G401.6 (cell line): ENCODE data around the gene RRM1.
"Not testable (repeated sequence)": the region's sequence is repeated elsewhere in the genome, so short reads cannot be mapped to it uniquely, and the experiment has no call there.

Experiments used
- FAIRE-seq: peaks from 2 replicates; lab custom pipeline; 2012; peaks lifted over from hg19 to GRCh38; lab: Jason Lieb, UNC

The RRM1 gene

DNA sequence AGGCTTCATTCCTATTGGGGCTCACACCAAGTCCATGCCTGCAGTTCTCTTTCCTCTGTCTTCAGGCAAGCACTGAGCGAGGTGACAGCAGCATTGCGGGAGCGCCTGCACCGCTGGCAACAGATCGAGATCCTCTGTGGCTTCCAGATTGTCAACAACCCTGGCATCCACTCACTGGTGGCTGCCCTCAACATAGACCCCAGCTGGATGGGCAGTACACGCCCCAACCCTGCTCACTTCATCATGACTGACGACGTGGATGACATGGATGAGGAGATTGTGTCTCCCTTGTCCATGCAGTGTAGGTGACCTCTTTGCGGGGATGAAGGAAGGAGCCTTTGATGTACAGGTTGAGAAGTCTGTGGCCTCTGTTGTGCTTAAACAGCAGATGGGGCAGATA is 11.4 kb upstream of the RRM1 start:
- FAIRE-seq, result no peak

GRCh38 chr11:4084406-4085125 is 10.0 kb upstream of the RRM1 start:
- FAIRE-seq, result no peak

GRCh38 chr11:4085575-4085974 is 9.0 kb upstream of the RRM1 start:
- FAIRE-seq, result no peak

DNA sequence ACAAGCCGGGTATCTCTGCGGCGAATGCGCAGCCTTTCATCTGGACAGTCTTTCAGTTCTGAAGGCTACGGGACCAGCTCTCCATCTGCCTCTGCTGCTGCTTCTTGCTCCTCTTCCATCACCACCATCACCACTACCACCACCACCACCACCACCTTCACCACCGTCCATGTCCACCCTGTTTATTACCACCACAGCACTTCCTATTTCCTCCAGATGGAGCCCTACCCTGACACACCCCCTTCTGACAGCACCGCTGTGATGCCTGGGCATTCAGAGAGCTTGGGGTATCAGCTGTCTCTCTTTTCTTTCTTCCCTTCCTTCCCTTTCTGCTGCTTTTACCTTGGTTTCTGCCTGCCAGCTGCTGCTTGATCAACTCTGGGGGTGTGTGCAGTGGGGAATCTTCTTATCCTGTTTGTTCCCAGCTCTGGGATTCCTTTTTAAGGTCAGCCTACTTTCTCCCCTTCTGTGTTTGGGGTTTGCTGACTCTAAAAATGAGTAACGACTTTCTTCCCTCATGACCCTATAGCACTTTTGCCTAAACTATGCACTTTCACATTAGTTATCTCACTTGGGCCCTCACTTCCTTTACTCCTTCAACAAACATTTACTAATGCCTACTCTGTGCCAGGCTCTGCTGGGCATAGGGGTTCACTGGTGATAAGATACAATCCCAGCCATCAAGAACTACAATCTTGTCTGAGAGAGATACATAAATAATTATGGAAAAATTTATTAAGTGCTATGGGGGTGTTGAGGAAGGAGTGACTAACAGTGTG is 7.8 kb upstream of the RRM1 start:
- FAIRE-seq, result no peak

GRCh38 chr11:4087551-4087950 is 7.0 kb upstream of the RRM1 start:
- no peak for FAIRE-seq

DNA sequence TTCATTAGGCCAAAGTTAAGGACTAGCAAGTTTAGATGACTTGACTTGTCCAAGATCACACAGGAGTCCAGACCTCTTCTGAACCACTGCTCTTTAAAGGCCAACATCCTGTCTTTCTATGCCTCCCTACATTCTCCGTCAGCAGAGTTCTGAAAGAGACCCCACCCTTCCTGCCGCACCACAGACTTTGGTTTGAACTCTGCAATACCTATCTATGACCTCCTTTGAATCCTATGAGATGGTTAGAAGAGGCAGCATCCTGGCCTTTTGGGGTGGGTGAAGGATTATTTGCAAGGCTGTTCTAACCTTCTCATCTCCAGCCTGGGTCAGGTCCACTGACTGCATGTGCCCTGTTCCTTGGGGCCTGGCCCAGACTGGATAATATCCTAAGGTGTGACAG is 4.3 kb upstream of the RRM1 start:
- FAIRE-seq, result no peak

GRCh38 chr11:4092026-4092425 is 2.6 kb upstream of the RRM1 start:
- no peak for FAIRE-seq

DNA sequence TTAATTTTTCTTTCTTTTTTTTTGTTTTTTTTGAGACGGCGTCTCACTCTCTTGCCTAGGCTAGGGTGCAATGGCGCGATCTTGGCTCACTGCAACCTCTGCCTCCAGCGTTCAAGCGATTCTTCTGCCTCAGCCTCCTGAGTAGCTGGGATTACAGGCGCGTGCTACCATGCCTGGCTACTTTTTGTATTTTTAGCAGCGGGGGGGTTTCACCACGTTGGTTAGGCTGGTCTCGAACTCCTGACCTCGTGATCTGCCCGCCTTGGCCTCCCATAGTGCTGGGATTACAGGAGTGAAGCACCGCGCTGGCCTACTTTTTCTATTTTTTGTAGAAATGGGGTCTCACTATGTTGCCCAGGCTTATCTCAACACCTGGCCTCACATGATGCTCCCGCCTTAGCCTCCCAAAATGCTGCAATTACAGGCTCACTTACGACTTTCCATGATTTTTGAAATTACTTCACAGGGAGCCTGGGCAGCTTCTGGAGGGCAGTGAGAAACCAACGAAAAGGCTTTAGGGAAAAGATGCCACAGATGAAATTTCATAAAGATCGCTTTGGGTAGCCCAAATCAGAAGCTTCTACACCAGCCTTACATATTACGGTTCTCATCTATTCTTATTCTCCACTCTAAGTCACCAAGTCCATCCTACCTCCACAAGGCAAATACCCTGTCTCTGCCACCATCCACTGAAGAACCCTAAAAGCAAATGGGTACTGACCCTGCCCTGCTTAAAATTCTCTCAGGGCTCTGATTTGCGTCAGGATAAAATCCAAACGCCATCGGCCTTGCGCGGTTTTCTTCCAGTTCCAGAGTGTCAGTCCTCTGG is 866 bp upstream of the RRM1 start:
- FAIRE-seq, result no peak

GRCh38 chr11:4095509-4096230 is 1.1 kb downstream of the RRM1 start:
- no peak for FAIRE-seq

GRCh38 chr11:4098026-4098621 is 3.5 kb downstream of the RRM1 start:
- FAIRE-seq, result no peak

DNA sequence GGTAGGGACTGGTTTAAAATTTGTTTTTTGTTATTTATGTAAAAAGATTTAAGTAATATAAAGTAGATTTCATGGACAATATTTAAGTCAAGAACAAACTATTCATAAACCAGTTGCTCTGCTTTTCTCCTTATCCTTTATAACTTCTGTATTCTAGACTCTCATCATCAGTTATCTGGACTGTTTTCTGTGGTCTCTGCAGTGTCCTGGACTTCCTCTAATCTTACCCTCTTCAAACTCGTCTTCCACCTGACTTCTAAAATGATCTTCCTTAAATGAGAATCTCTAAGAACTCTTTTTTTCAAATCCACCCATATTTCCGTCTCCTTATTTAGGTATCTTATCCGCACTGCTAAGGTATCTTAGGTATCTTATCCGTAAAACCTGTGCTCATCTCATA is 8.1 kb downstream of the RRM1 start:
- FAIRE-seq, result no peak

- no peak for FAIRE-seq
These were observed 8.7 kb downstream of the RRM1 start for GRCh38 chr11:4103269-4103668.

DNA sequence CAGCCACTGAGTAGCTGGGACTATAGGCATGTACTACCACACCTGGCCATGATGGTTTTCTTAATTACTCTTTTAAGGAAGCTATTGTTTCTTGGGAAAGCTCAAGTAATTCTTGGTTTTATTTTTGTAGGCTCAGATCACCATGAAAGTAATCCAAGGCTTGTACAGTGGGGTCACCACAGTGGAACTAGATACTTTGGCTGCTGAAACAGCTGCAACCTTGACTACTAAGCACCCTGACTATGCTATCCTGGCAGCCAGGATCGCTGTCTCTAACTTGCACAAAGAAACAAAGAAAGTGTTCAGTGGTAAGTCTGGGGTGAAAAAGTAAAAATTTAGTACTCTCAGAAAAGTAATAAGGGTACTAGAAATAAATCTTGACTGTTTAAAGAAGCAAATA is 11.3 kb downstream of the RRM1 start:
- no peak for FAIRE-seq

DNA sequence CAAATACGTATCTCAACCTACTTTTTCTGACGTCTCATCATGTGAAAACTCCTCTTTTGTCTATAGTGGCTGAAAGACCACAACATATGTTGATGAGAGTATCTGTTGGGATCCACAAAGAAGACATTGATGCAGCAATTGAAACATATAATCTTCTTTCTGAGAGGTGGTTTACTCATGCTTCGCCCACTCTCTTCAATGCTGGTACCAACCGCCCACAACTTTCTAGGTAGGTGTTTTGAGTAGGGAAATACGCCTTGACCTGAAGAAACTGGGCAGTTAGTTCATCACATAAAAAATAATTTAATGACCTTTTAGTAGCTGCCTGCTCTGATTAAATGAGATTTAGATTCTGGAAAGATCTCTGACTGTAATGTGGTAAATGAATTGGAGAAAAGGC is 17.2 kb downstream of the RRM1 start:
- FAIRE-seq, result no peak

DNA sequence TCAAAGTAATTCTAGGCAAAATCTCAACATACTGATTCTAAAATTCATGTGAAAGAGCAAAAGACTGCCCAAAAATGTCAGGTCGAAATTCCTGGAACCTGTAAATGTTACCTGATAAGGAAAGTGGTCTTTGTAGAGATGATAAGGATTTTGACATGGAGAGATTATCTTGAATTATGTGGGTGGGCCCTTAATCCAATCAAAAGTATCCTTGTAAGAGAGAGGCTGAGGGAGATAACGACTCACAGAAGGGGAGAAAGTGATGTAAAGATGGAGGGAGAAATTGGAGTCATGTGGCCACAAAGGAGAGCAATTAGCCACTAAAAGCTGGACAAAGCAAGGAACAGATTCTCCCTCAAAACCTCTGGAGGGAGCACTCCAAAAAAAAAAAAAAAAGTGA is 20.5 kb downstream of the RRM1 start:
- FAIRE-seq, result no peak

DNA sequence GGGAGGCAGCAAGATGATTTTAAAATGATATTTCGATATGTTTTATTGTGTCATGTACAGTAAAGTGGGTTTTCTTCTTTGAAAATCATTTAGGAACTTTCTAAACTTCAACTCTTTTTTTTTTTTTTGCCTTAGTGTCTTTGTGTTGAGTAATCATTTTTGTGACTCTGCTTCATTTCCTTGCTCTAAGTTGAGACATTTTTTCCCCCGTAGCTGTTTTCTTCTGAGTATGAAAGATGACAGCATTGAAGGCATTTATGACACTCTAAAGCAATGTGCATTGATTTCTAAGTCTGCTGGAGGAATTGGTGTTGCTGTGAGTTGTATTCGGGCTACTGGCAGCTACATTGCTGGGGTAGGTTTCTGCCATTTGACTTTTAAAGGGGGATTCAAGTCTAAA is 23.5 kb downstream of the RRM1 start:
- FAIRE-seq, result no peak

DNA sequence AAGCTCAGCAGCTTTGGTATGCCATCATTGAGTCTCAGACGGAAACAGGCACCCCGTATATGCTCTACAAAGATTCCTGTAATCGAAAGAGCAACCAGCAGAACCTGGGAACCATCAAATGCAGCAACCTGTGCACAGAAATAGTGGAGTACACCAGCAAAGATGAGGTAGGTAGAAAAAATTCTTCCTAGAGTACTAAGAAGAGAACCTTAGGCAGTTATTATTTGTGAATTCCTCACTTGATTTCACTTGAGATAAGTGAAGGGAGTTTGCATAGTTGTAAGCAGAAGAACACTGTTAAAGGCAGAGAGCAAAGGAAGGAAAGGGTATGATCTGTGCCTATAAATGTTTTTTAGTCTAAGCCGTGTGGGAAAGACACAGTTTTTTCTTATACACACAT is 28.6 kb downstream of the RRM1 start:
- FAIRE-seq, result no peak

GRCh38 chr11:4125141-4125540 is 30.5 kb downstream of the RRM1 start:
- FAIRE-seq, result no peak

- FAIRE-seq, result no peak
These were observed 32.8 kb downstream of the RRM1 start for GRCh38 chr11:4127357-4127756.

DNA sequence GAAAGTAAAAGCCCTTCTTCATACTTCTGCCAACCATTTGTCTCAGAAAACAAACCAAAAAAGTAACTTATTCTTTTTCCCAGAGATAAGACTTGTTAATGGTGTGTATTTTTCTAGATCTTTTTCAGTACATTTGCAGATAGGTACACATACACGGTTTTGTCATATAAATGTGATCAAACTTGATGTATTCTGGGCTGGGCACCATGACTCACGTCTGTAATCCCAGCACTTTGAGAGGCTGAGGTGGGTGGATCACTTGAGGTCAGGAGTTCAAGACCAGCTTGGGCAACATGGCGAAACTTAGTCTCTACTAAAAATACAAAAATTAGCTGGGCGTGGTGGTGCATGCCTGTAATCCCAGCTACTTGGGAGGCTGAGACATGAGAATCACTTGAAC is 35.6 kb downstream of the RRM1 start:
- FAIRE-seq, result not testable (repeated sequence)

DNA sequence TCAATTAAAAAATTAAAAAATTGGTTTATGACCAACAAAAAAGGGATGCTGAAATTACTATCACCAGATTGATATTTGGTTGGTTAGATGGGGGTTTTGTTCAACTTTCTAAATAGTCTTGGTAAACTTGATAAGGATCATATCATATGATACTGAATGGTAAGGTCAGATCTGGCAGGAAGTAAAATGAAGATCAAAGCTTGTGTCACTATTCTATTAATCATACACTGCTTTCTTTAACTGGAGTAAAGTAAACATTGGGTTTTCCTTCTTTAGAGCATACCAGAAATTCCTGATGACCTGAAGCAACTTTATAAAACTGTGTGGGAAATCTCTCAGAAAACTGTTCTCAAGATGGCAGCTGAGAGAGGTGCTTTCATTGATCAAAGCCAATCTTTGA is 40.2 kb downstream of the RRM1 start:
- no peak for FAIRE-seq

GRCh38 chr11:4138497-4138896 is 43.9 kb downstream of the RRM1 start:
- FAIRE-seq, result no peak
